Kidney (tissue), 14 donors: Measurements from ENCODE around the gene GSTT2B. TPM values are rescaled to one million over a fixed set of nuclear protein-coding genes. Genes with fewer than 3 reads are reported as not detected.
"Not testable (repeated sequence)": the region's sequence is repeated elsewhere in the genome, so short reads cannot be mapped to it uniquely, and the experiment has no call there.

ENCODE experiments used
- DNase-seq, 5 donors: peaks; one replicate each; pipeline ENCODE4 v3.0.0-alpha.2; 2013 to 2020
- FAIRE-seq: peaks from 2 replicates; lab custom pipeline; 2012; peaks lifted over from hg19 to GRCh38; lab: Jason Lieb, UNC
- H3K27ac ChIP-seq, 2 donors: one replicate each; pipeline ENCODE4 v1.7.0; 2013; ENCODE audit warnings: low read depth in 2 of 2, low read length in 2 of 2, inconsistent platforms in 1 of 2
- H3K27me3 ChIP-seq: one replicate; pipeline ENCODE4 v1.7.1; 2013; ENCODE audit warnings: low read length, inconsistent platforms; ENCODE audit not compliant: control insufficient read depth, insufficient read depth
- H3K36me3 ChIP-seq, 3 donors: one replicate each; pipeline versions ENCODE4 v1.7.0 to v1.7.1; 2013; ENCODE audit warnings: low read length in 3 of 3, control low read depth in 1 of 3, inconsistent platforms in 1 of 3; ENCODE audit not compliant: insufficient read depth in 3 of 3, control insufficient read depth in 2 of 3
- H3K4me1 ChIP-seq, 3 donors: one replicate each; pipeline versions ENCODE4 v1.7.0 to v1.7.1; 2013; ENCODE audit warnings: low read length in 3 of 3, inconsistent platforms in 1 of 3, low read depth in 1 of 3; ENCODE audit not compliant: control insufficient read depth in 2 of 3, insufficient read depth in 2 of 3
- H3K4me3 ChIP-seq, 3 donors: one replicate each; pipeline versions ENCODE4 v1.7.0 to v1.8.1; 2013; ENCODE audit warnings: low read length in 3 of 3, control low read depth in 1 of 3, inconsistent platforms in 1 of 3
- H3K9ac ChIP-seq, 3 donors: one replicate each; pipeline versions ENCODE4 v1.7.0 to v1.7.1; 2013; ENCODE audit warnings: low read length in 3 of 3, control low read depth in 1 of 3, inconsistent platforms in 1 of 3
- H3K9me3 ChIP-seq, 3 donors: one replicate each; pipeline versions ENCODE4 v1.7.0 to v1.7.1; 2013; ENCODE audit warnings: low read length in 3 of 3, control low read depth in 1 of 3, inconsistent platforms in 1 of 3; ENCODE audit not compliant: control insufficient read depth in 2 of 3, insufficient read depth in 1 of 3
- intact Hi-C: fragments of 100-400 bp; cut with DNase I; formaldehyde crosslinking; loops from one replicate; pipeline ENCODE4 v1.11.1; 2022
- polyA plus RNA-seq: library from polyadenylated mRNA; stranded (reverse); fragments of 350-450 nt; fragmentation: Illumina TruSeq; extraction: RNeasy Lipid Tissue Mini Kit (QIAGEN cat#74804); gene quantifications from one replicate; pipeline ENCODE4 v1.2.3, GENCODE V29; 2014; ENCODE audit warnings: low read depth, low replicate concordance; ENCODE audit not compliant: insufficient read depth
- total RNA-seq: library from RNA; stranded (reverse); fragmentation: NEBNext Ultra II Directional; extraction: Animal tissue kit (Norgen Biotek cat#: 25700); gene quantifications from one replicate; pipeline ENCODE4 v1.2.1, GENCODE V29; 2021
- TF ChIP-seq, protein P1 (sequence below): IDR thresholded peaks from 3 replicates; pipeline ENCODE4 v1.5.1; 2012; ENCODE audit warnings: mild to moderate bottlenecking, moderate library complexity, borderline replicate concordance; ENCODE audit not compliant: insufficient read depth; ENCODE audit errors: extremely low read depth
- donor health status: control.
- donor health status: control.
- donor health status: control.
- donor health status: control.
- donor health status: control.
- donor health status: DM: yes; HTN: yes; CAD: no.
- donor health status: Normal renal cell carcinoma (clear cell type).

The GSTT2B gene
- total and polyA plus RNA-seq, 2 donors from 2014 or later: 10.8 to 20.6 TPM

DNA sequence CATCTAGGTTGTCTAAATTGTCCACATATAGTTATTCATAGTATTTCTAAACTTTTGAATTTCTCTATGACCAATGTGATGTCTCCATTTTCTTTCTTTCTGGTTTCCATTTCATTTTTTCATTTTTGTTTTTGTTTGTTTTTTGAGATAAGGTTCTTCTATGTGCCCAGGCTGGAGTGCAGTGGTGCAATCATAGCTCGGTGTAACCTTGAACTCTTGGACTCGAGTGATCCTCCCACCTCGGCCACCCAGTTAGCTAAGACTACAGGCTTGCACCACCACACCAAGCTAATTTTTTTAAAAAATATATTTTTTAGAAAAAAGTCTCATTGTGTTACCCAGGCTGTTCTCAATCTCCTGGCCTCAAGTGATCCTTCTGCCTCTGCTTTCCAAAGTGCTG lies 36.1 kb upstream of the GSTT2B start:
- TF ChIP-seq, protein P1, sequence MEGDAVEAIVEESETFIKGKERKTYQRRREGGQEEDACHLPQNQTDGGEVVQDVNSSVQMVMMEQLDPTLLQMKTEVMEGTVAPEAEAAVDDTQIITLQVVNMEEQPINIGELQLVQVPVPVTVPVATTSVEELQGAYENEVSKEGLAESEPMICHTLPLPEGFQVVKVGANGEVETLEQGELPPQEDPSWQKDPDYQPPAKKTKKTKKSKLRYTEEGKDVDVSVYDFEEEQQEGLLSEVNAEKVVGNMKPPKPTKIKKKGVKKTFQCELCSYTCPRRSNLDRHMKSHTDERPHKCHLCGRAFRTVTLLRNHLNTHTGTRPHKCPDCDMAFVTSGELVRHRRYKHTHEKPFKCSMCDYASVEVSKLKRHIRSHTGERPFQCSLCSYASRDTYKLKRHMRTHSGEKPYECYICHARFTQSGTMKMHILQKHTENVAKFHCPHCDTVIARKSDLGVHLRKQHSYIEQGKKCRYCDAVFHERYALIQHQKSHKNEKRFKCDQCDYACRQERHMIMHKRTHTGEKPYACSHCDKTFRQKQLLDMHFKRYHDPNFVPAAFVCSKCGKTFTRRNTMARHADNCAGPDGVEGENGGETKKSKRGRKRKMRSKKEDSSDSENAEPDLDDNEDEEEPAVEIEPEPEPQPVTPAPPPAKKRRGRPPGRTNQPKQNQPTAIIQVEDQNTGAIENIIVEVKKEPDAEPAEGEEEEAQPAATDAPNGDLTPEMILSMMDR: no peak
- FAIRE-seq (no peak), DNase-seq (no peak)
- Histone ChIP-seq H3K9ac (no peak overlapping the region), H3K36me3 (no peaks in the 10 kb centered on the region), H3K4me1 (no peaks in the 10 kb centered on the region), H3K27ac (no peak overlapping the region), H3K9me3 (no peaks in the 10 kb centered on the region), H3K27me3 (no peaks in the 10 kb centered on the region), H3K4me3 (no peak overlapping the region)
- intact Hi-C loops: no loop called here

DNA sequence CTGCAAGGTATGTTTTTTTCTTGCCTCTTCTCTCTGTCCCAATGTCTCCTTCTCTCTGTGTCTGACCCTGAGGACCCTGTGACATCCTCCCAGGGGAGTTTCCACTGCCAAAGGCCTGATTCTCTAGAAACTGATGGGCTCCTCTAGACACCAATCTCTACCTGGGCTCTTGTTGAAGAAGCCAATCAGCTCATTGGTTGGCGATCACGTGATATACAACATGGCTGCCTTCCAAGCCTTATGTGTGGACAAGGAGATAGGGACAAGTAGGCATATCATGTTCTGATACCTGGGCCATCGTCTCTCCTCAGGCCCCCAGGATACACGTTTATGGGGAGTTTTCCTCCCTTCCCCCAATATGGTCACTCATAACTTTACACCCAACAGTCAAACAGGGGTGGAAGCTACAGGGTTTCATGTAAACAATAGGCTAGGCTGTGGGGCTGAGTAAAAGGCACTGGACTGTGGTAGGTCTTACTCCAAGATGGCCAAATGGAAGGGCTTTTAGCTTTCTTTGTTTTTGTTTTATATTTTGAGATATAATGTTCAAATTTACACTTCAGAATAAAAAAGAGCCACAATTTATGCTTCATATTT lies 32.7 kb upstream of the GSTT2B start:
- H3K9ac ChIP-seq, FAIRE-seq, DNase-seq, H3K4me3 ChIP-seq, H3K36me3 ChIP-seq, H3K27me3 ChIP-seq, H3K27ac ChIP-seq, H3K9me3 ChIP-seq, intact Hi-C loops, H3K4me1 ChIP-seq: not testable (repeated sequence)

DNA sequence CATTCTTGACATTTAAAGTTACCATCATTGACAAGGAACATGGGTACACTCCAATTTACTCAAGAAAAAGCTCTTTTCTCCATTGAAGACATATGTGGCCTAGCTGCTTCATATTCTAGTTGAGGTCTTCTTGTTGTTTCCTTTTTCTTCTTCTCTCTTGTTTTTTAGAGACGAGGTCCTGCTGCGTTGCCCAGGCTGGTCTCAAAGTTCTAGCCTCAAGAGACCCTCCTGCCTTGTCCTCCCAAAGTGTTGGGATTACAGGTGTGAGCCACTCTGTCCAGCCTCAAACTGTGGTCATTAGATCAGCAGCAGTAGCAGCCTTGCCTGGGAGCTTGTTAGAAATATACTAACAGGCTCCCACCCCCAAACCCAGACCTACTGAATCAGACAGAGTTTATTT lies 32.1 kb upstream of the GSTT2B start:
- H3K4me1 ChIP-seq, FAIRE-seq, H3K9me3 ChIP-seq, H3K9ac ChIP-seq, DNase-seq, H3K27me3 ChIP-seq, H3K27ac ChIP-seq, H3K36me3 ChIP-seq, H3K4me3 ChIP-seq, intact Hi-C loops: not testable (repeated sequence)

DNA sequence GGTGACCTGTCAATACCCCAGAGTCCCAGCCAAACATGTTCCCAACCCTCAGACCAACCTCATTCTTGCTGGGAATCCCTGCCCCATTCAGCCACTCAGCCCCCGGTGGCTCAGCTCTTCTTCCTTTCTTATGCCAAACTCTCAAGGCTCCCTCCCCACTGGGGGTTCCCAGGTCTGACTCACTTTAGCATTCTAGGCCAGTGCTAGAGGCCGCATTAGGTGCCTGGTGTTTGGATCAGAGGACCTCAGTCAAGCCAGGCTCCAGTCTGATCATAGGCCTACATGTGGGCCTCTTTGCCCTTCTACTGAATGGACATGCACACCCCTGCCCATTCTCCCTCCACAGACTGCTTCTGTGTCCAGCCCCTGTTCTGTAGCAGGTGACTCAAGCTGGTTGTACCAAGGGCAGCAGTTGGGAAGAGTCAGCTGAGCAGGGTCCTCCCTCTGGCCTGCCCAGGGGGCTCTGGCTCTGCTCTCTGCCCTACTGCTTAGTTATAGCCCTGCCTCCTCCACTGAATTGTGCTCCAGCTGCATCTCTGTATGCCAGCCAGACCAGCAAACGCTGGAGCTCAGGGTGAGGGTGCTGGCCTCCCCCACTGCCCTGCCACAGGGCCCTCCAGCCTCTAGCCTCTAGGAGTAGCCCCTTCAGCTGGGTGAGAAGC lies 28.7 kb upstream of the GSTT2B start:
- H3K27ac ChIP-seq, intact Hi-C loops, DNase-seq, H3K9ac ChIP-seq, H3K36me3 ChIP-seq, H3K27me3 ChIP-seq, H3K4me1 ChIP-seq, H3K9me3 ChIP-seq, H3K4me3 ChIP-seq, FAIRE-seq: not testable (repeated sequence)

DNA sequence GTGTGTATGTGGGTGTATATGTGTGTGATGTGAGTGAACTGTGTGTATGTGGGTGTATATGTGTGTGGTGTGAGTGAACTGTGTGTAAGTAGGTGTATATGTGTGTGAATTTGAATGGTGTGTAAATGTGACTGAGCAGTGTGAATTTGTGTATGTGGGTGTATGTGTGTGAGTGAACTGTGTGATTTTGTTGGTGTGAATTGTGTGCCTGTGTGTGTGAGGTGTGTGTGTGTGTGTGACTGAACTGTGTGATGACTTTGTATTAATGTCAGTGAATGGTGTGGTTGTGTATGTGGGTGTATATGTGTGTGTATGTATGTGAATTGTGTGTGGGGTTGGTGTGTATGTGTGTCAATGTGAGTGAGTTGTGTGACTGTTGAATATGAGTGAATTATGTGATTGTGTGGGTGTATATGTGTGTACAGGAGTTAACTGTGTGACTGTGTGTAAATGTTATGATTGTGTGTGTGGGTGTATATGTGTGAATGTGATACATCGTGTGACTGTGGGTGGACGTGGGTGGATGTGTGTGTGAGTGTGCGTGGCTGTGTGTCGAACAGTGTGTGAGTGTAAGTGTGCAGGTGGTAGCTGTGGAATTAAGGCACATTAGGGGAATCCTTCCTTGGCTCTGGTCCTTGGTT lies 25.7 kb upstream of the GSTT2B start:
- H3K4me3 ChIP-seq, H3K4me1 ChIP-seq, H3K9ac ChIP-seq, H3K27ac ChIP-seq, H3K9me3 ChIP-seq, H3K27me3 ChIP-seq, FAIRE-seq, H3K36me3 ChIP-seq, DNase-seq, intact Hi-C loops: not testable (repeated sequence)

DNA sequence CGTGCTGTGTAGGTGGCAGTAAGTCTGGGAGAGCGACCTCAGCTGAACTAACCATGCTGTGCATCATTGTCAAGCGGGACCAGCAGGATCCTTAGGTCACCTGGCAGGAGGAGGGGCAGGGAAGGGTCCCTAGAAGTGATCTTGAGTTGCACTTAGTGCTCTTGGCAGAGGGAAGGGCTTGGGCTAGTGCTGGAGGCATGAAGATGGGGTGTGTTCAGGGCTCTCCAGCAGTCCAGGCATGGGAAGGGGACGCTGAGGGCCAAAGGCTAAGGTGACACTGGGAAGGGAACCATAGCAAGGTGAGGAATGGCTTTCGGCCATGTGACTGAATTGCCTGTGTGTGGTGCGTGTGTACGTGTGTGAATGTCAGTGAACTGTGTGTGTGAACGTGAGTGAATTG lies 25.1 kb upstream of the GSTT2B start:
- H3K9me3 ChIP-seq, intact Hi-C loops, H3K27me3 ChIP-seq, H3K27ac ChIP-seq, H3K4me1 ChIP-seq, H3K4me3 ChIP-seq, H3K9ac ChIP-seq, FAIRE-seq, DNase-seq, H3K36me3 ChIP-seq: not testable (repeated sequence)
